NCI-H446 treated with DMSO at 0.1 percent for 48 hours (cell line): ENCODE measurements around the gene OR1D2.
A peak's percentile ranks its signal among the peaks of the same experiment; 100 is the strongest.
"Not testable (repeated sequence)": the region's sequence is repeated elsewhere in the genome, so short reads cannot be mapped to it uniquely, and the experiment has no call there.

Experiments
- DNase-seq: peaks from one replicate; lab custom pipeline; 2025; lab: John Stamatoyannopoulos, UW

Gene OR1D2, protein sequence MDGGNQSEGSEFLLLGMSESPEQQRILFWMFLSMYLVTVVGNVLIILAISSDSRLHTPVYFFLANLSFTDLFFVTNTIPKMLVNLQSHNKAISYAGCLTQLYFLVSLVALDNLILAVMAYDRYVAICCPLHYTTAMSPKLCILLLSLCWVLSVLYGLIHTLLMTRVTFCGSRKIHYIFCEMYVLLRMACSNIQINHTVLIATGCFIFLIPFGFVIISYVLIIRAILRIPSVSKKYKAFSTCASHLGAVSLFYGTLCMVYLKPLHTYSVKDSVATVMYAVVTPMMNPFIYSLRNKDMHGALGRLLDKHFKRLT

GRCh38 chr17:3104322-3104721 is at the start of gene OR1D2:
TSS of gene OR1D2 (minus strand) at chr17:3104422. CDS start at chr17:3092996, 11,426 bp downstream.
- DNase-seq: no peak

GRCh38 chr17:3137494-3137893 is 33.3 kb upstream of the OR1D2 start:
- not testable (repeated sequence) for DNase-seq

GRCh38 chr17:3127451-3127850 is 23.2 kb upstream of the OR1D2 start, which contains the start of gene OR1G1:
TSS of gene OR1G1 (minus strand) at chr17:3127551. CDS start at chr17:3127551, 0 bp downstream.
- DNase-seq: no peak

GRCh38 chr17:3073850-3074249 is 30.4 kb downstream of the OR1D2 start:
- DNase-seq: not testable (repeated sequence)

DNA sequence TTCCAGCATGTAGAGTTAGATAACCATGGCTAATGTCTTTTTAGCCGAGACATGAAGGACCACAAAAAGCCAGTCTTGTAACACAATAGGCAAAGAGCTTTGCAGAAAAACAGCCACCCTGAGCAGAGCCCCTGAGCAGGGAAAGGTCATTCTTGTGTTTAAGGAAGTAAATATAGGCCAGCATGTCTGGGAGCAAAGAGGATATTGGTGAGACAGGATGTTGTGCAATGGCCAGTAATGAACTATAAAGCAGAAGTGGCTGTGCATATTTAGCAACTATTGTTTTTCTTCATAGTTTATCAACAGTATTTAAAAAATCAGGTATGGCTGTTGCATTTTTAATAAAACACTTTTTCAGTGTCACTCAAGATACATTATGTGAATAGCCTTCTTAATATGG is 39.0 kb downstream of the OR1D2 start:
- DNase-seq: not testable (repeated sequence)

- not testable (repeated sequence) for DNase-seq
Measured at GRCh38 chr17:3063507-3063906, 40.7 kb downstream of the OR1D2 start, which contains the start of gene OR1D5. TSS of gene OR1D5 (minus strand) at chr17:3063607. CDS start at chr17:3063607, 0 bp downstream.

DNA sequence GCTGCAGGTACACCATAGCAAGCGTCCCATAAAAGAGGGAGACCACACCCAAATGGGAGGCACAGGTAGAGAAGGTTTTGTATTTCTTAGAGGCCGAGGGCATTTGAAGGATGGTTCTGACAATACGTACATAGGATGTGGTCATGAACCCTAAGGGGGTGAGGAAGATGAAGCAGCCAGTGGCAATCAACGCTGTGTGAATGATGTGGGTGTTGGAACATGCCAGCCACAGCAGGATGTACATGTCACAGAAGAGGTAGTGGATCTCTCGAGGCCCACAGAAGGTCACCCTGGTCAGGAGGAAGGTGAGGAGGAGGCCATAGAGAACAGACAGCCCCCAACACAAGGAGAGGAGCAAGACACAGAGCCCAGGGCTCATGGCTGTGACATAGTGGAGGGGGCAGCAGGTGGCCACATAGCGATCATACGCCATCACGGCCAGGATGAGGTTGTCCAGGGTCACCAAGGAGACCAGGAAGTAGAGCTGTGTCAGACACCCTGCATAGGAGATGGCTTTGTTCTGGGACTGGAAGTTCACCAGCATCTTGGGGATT is 41.3 kb downstream of the OR1D2 start:
- DNase-seq: not testable (repeated sequence)

DNA sequence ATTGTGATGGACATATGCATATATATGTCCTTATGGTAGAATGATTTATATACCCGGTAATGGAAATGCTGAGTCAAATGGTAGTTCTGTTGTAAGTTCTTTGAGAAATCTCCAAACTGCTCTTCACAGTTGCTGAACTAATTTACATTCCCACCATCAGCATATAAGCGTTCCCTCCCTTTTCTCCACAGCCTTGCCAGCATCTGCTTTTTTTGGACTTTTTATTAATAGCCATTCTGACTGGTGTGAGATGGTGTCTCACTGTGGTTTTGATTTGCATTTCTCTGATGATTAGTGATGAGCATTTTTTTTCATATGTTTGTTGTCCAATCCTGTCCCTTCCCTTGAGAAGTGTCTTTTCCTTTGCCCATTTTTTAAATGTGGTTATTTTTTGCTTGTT is 49.4 kb downstream of the OR1D2 start:
- DNase-seq: not testable (repeated sequence)

DNA sequence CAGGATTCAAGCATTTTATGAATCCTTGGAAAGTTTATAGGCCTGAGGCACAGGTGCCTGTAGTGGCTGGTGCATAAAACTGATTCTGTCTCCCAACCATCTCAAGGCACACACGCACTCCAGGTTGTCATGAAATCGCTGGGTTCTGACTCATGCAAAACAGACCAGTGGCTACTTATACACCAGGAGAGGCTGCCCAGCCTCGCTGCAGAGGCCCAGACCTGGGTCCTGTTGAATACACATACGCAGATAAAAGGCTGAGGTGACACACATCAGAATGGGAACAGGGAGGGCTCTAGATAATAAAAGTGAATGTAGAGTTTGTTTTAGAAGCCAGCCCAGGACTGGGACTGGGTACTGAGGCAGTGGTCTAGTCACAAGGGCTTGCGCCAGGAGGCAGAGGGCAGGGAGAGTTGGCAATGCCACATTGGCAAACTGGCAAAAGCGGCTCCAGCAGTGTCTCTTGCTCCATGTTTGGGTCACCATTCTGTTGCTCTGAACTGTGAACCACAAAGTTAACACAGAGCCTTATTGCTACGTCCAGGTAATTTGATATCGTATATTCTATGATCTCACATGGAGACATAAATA is 54.4 kb downstream of the OR1D2 start:
- DNase-seq: no peak

DNA sequence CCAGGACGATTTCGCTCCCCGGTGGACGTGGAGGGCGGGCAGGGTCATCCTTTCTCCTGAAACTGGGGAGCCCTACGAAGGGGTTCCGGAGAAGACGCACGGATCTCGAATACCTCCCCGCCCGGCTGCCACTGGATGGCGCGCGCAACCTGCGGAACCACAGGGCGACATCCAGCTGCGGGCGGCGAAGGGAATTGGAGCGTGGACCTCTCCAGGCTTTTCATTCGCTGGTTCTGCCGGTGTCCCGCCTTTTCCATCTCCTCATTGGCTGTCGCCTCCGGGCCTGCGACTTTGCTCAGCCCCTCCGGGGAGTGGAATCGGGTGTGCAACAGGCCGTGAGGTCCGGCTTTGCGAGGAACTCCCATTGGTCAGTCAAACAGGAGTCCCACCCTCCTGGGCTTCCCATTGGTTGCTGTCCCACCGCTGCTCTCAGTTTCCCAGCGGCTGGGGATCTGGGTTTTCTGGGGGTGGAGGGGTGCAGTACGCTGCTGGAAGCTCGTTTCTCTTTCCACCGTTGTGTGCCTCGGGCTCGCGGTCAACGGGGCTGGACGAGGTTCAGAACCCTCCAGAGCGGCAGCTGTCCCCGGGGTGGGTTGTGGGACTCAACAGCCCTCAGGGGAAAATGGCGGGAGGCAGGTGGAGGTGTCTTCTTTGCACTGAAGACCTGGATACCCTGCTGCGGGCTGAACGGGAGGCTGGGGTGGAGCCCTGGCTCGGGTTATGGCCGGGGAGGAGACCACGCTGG is 55.3 kb downstream of the OR1D2 start:
- peak; percentile 94 for DNase-seq

DNA sequence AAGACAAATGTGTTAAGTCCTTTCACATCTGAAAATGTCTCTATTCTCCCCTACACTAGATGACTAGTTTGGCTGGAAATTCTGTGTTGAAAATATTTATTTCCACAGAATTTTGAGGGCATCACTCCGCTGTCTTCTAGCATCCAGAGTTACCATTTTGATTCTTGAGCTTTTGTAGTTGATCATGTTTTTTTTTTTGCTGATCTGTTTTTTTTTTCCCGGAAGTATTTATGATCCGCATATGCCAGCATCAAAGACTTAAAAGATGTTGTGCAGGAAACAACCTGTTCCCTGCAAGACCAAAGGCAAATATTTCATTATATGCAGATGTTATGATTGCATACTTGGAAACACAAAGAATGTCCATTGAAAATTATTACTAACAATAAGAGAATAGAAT is 57.5 kb downstream of the OR1D2 start:
- DNase-seq: no peak

GRCh38 chr17:3043737-3044365 is 60.4 kb downstream of the OR1D2 start:
- DNase-seq: no peak

DNA sequence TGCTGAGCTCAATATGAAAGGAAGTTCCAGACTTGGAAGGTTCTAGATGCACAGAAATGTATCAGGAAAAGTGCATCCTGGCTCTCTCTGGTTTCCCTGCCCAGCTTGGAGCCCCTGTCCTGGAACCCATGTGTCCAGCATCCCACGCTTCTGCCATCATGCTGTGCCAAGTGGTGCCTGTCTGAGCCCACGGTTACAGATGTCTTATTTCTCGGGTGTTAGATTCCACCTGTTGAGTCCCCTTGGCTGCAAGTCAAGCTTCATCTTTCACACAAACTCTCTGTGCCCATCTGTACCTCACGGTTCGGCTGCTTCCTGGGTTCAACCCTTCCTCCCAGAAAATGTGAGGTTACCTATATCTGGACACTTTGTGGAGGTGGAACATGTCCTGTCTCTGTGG is 63.3 kb downstream of the OR1D2 start:
- no peak for DNase-seq

DNA sequence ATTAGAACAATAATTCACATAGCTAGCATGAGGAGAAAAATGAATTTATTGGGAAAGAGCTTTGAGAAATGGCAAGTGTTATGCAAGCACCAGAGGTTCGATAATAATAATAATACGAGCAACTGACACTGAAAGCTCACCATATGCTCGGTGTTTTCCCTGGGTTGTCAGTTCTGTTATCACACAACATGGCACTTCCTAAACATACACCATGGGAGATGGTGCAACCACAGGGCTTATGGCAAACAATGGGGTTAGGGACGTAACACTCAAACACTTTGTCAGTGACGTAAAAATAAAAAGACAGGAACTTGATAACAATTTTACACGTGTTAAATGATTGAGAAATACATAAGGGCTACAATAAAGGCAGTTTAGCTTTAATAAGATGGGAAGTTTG is 64.5 kb downstream of the OR1D2 start:
- DNase-seq: no peak

DNA sequence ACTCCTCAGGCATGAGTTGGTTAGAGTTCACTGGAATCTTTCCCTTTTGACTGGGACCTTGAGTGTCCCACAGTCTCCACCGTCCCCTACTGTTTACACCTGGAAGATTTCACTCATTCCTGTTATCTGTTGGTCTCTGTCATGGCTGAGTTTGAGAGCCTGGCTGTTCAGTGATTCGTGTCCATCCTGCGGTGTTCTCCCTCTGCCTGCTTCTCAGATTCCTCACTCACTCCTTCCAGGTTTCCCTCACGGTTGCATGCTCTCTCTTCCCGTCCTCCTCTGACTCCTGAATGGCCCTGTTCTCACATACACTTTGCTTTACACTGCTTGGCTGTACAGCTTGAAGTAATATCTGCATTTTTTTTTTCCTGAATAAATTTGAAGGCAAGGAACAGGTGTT is 65.3 kb downstream of the OR1D2 start:
- no peak for DNase-seq
